GDM1 (cell line): ENCODE data around the gene RBFOX2.

ENCODE experiments used
- DNase-seq: peaks from one replicate; lab custom pipeline; 2025; lab: John Stamatoyannopoulos, UW

RBFOX2 gene

GRCh38 chr22:35973388-35973787 is 55.2 kb downstream of the RBFOX2 start:
- no peak for DNase-seq

GRCh38 chr22:35972559-35972958 is 56.1 kb downstream of the RBFOX2 start:
- DNase-seq: no peak

- no peak for DNase-seq
These were observed 57.0 kb downstream of the RBFOX2 start for GRCh38 chr22:35971456-35972119.

GRCh38 chr22:35970616-35971455 is 57.8 kb downstream of the RBFOX2 start:
- DNase-seq: no peak

GRCh38 chr22:35967046-35967397 is 61.6 kb downstream of the RBFOX2 start:
- no peak for DNase-seq

- DNase-seq: no peak
These were observed 62.1 kb downstream of the RBFOX2 start for GRCh38 chr22:35966314-35967045.

GRCh38 chr22:35963237-35963810 is 65.3 kb downstream of the RBFOX2 start:
- no peak for DNase-seq

GRCh38 chr22:35961480-35962295 is 66.9 kb downstream of the RBFOX2 start:
- DNase-seq: no peak

- DNase-seq: no peak
These were observed 67.8 kb downstream of the RBFOX2 start for GRCh38 chr22:35960854-35961253.

- no peak for DNase-seq
These were observed 69.4 kb downstream of the RBFOX2 start for GRCh38 chr22:35959121-35959800.

- no peak for DNase-seq
These were observed 70.3 kb downstream of the RBFOX2 start for GRCh38 chr22:35958334-35958733.

GRCh38 chr22:35957589-35957988 is 71.0 kb downstream of the RBFOX2 start:
- DNase-seq: no peak

- no peak for DNase-seq
These were observed 71.8 kb downstream of the RBFOX2 start for GRCh38 chr22:35956850-35957249.

GRCh38 chr22:35955546-35955945 is 73.1 kb downstream of the RBFOX2 start:
- no peak for DNase-seq

- DNase-seq: no peak
These were observed 76.0 kb downstream of the RBFOX2 start for GRCh38 chr22:35952576-35952975.

- no peak for DNase-seq
These were observed 78.4 kb downstream of the RBFOX2 start for GRCh38 chr22:35950262-35950661.

- DNase-seq: no peak
These were observed 79.4 kb downstream of the RBFOX2 start for GRCh38 chr22:35949243-35949642.

GRCh38 chr22:35947794-35948425 is 80.7 kb downstream of the RBFOX2 start:
- no peak for DNase-seq

GRCh38 chr22:35944458-35944857 is 84.2 kb downstream of the RBFOX2 start:
- no peak for DNase-seq

GRCh38 chr22:35940166-35940565 is 88.5 kb downstream of the RBFOX2 start:
- DNase-seq: no peak

GRCh38 chr22:35938226-35938625 is 90.4 kb downstream of the RBFOX2 start:
- no peak for DNase-seq
